Kidney (tissue), 14 donors: Measurements from ENCODE around the gene NAA25. TPM values are rescaled to one million over a fixed set of nuclear protein-coding genes. Genes with fewer than 3 reads are reported as not detected.

ENCODE experiments used
- DNase-seq, 5 donors: peaks; one replicate each; pipeline ENCODE4 v3.0.0-alpha.2; 2013 to 2020
- FAIRE-seq: peaks from 2 replicates; lab custom pipeline; 2012; peaks lifted over from hg19 to GRCh38; lab: Jason Lieb, UNC
- H3K27ac ChIP-seq, 2 donors: one replicate each; pipeline ENCODE4 v1.7.0; 2013; ENCODE audit warnings: low read depth in 2 of 2, low read length in 2 of 2, inconsistent platforms in 1 of 2
- H3K27me3 ChIP-seq: one replicate; pipeline ENCODE4 v1.7.1; 2013; ENCODE audit warnings: low read length, inconsistent platforms; ENCODE audit not compliant: control insufficient read depth, insufficient read depth
- H3K36me3 ChIP-seq, 3 donors: one replicate each; pipeline versions ENCODE4 v1.7.0 to v1.7.1; 2013; ENCODE audit warnings: low read length in 3 of 3, control low read depth in 1 of 3, inconsistent platforms in 1 of 3; ENCODE audit not compliant: insufficient read depth in 3 of 3, control insufficient read depth in 2 of 3
- H3K4me1 ChIP-seq, 3 donors: one replicate each; pipeline versions ENCODE4 v1.7.0 to v1.7.1; 2013; ENCODE audit warnings: low read length in 3 of 3, inconsistent platforms in 1 of 3, low read depth in 1 of 3; ENCODE audit not compliant: control insufficient read depth in 2 of 3, insufficient read depth in 2 of 3
- H3K4me3 ChIP-seq, 3 donors: one replicate each; pipeline versions ENCODE4 v1.7.0 to v1.8.1; 2013; ENCODE audit warnings: low read length in 3 of 3, control low read depth in 1 of 3, inconsistent platforms in 1 of 3
- H3K9ac ChIP-seq, 3 donors: one replicate each; pipeline versions ENCODE4 v1.7.0 to v1.7.1; 2013; ENCODE audit warnings: low read length in 3 of 3, control low read depth in 1 of 3, inconsistent platforms in 1 of 3
- H3K9me3 ChIP-seq, 3 donors: one replicate each; pipeline versions ENCODE4 v1.7.0 to v1.7.1; 2013; ENCODE audit warnings: low read length in 3 of 3, control low read depth in 1 of 3, inconsistent platforms in 1 of 3; ENCODE audit not compliant: control insufficient read depth in 2 of 3, insufficient read depth in 1 of 3
- intact Hi-C: fragments of 100-400 bp; cut with DNase I; formaldehyde crosslinking; loops from one replicate; pipeline ENCODE4 v1.11.1; 2022
- polyA plus RNA-seq: library from polyadenylated mRNA; stranded (reverse); fragments of 350-450 nt; fragmentation: Illumina TruSeq; extraction: RNeasy Lipid Tissue Mini Kit (QIAGEN cat#74804); gene quantifications from one replicate; pipeline ENCODE4 v1.2.3, GENCODE V29; 2014; ENCODE audit warnings: low read depth, low replicate concordance; ENCODE audit not compliant: insufficient read depth
- total RNA-seq: library from RNA; stranded (reverse); fragmentation: NEBNext Ultra II Directional; extraction: Animal tissue kit (Norgen Biotek cat#: 25700); gene quantifications from one replicate; pipeline ENCODE4 v1.2.1, GENCODE V29; 2021
- TF ChIP-seq, protein P1 (sequence below): IDR thresholded peaks from 3 replicates; pipeline ENCODE4 v1.5.1; 2012; ENCODE audit warnings: mild to moderate bottlenecking, moderate library complexity, borderline replicate concordance; ENCODE audit not compliant: insufficient read depth; ENCODE audit errors: extremely low read depth
- donor health status: control.
- donor health status: control.
- donor health status: control.
- donor health status: control.
- donor health status: control.
- donor health status: DM: yes; HTN: yes; CAD: no.
- donor health status: Normal renal cell carcinoma (clear cell type).

NAA25 gene
- total and polyA plus RNA-seq, 2 donors from 2014 or later: 3.2 to 22.8 TPM

DNA sequence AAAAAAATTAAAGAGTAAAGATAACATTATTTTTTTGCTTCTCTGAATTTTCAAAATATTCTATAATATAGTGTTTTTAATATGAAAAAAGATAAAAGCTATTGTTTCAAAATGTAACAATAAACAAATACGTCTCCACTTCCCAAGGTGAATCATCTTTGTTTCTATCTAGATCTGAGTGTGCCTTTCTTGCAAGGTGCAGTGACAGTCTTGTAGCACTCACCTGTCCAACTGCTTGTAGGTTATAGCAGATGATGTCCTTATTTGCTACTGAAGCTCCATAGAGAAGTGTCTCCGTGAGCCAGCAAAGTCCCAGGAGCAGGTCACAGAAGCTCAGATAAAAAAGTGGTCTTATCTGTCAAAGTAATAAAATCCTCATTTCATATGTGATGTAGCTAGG lies 117.0 kb downstream of the NAA25 start:
- peaks cover 0 to 3% (median 0%) of the 10 kb centered on the region in 3 donors for H3K4me1 ChIP-seq
- no peak overlapping the region for H3K9ac ChIP-seq
- no peaks in the 10 kb centered on the region for H3K9me3 ChIP-seq
- no peak overlapping the region for H3K4me3 ChIP-seq
- H3K36me3 ChIP-seq: no peaks in the 10 kb centered on the region
- DNase-seq: no peak
- no peak for FAIRE-seq
- H3K27me3 ChIP-seq: no peaks in the 10 kb centered on the region
- H3K27ac ChIP-seq: no peak overlapping the region
- TF ChIP-seq, protein P1, sequence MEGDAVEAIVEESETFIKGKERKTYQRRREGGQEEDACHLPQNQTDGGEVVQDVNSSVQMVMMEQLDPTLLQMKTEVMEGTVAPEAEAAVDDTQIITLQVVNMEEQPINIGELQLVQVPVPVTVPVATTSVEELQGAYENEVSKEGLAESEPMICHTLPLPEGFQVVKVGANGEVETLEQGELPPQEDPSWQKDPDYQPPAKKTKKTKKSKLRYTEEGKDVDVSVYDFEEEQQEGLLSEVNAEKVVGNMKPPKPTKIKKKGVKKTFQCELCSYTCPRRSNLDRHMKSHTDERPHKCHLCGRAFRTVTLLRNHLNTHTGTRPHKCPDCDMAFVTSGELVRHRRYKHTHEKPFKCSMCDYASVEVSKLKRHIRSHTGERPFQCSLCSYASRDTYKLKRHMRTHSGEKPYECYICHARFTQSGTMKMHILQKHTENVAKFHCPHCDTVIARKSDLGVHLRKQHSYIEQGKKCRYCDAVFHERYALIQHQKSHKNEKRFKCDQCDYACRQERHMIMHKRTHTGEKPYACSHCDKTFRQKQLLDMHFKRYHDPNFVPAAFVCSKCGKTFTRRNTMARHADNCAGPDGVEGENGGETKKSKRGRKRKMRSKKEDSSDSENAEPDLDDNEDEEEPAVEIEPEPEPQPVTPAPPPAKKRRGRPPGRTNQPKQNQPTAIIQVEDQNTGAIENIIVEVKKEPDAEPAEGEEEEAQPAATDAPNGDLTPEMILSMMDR: no peak
- intact Hi-C loops: no loop called here

- Histone ChIP-seq H3K27ac (no peak overlapping the region), H3K4me3 (no peak overlapping the region), H3K27me3 (no peaks in the 10 kb centered on the region), H3K4me1 (no peaks in the 10 kb centered on the region), H3K36me3 (peaks cover 0 to 4% (median 0%) of the 10 kb centered on the region in 3 donors), H3K9ac (no peak overlapping the region), H3K9me3 (no peaks in the 10 kb centered on the region)
- TF ChIP-seq, protein P1: no peak
- FAIRE-seq: no peak
- DNase-seq: no peak
- intact Hi-C loops: no loop called here
Measured at GRCh38 chr12:111984820-111985219, 123.8 kb downstream of the NAA25 start.

- Histone ChIP-seq H3K9ac (no peak overlapping the region), H3K9me3 (no peaks in the 10 kb centered on the region), H3K4me1 (no peaks in the 10 kb centered on the region), H3K27ac (no peak overlapping the region), H3K36me3 (peaks cover 0 to 4% (median 0%) of the 10 kb centered on the region in 3 donors), H3K27me3 (no peaks in the 10 kb centered on the region), H3K4me3 (no peak overlapping the region)
- TF ChIP-seq, protein P1: no peak
- no peak for DNase-seq
- intact Hi-C loops: no loop called here
- FAIRE-seq: no peak
Measured at GRCh38 chr12:111981987-111982386, 126.6 kb downstream of the NAA25 start.

DNA sequence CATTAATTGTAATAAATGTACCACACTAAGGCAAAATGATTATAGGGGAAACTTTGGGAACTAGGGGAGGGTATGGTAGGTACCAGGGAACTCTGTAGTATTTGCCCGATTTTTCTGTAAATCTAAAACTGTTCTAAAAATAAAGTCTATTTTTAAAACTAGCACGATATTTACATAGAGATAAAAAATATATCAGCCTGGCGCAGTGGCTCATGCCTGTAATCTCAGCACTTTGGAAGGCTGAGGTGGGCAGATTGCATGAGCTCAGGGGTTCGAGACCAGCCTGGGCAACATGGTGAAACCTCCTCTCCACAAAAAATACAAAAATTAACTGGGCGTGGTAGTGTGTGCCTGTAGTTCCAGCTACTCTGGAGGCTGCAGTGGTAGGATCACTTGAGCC lies 128.0 kb downstream of the NAA25 start:
- TF ChIP-seq, protein P1: no peak
- no peak for DNase-seq
- Histone ChIP-seq H3K9me3 (no peaks in the 10 kb centered on the region), H3K27me3 (no peaks in the 10 kb centered on the region), H3K9ac (no peak overlapping the region), H3K4me3 (no peak overlapping the region), H3K4me1 (no peaks in the 10 kb centered on the region), H3K36me3 (peaks cover 0 to 4% (median 0%) of the 10 kb centered on the region in 3 donors), H3K27ac (no peak overlapping the region)
- FAIRE-seq: no peak
- intact Hi-C loops: no loop called here
